PC-9 (cell line): ENCODE results near the gene AUTS2. TPM values are rescaled to one million over a fixed set of nuclear protein-coding genes. Genes with fewer than 3 reads are reported as not detected.

Experiments used
- BruUV-seq: library from RNA; stranded (reverse); fragments of 400-500 nt; replicated peaks from 2 replicates; lab custom pipeline; 2021; lab: Mats Ljungman, UMichigan
- CTCF ChIA-PET: fragments of 300-600 bp; sonication (Branson Sonifier 250); formaldehyde crosslinking; loops from one replicate; lab custom pipeline; 2022; ENCODE audit warnings: antibody characterized with exemption; lab: Charles Lee
- POLR2A ChIA-PET: fragments of 300-600 bp; sonication (Branson Sonifier 250); formaldehyde crosslinking; loops from one replicate; lab custom pipeline; 2022; ENCODE audit warnings: antibody characterized with exemption; ENCODE audit not compliant: unreplicated experiment; lab: Charles Lee
- DNase-seq, 2 experiments: peaks; one replicate each; pipeline versions ENCODE4 v3.0.0 to v3.0.0-alpha.2; 2015 to 2022; ENCODE audit warnings: mixed read lengths in 1 of 2
- H2AFZ ChIP-seq: fragments of 200-600 bp; sonication (generic); 2 replicates; pipeline ENCODE4 v1.8.1; 2017; ENCODE audit warnings: antibody characterized with exemption
- H3F3A ChIP-seq: fragments of 200-600 bp; sonication (generic); 2 replicates; pipeline ENCODE4 v1.8.1; 2017; ENCODE audit warnings: antibody characterized with exemption, mild to moderate bottlenecking, low read depth; ENCODE audit not compliant: insufficient read depth
- H3K27ac ChIP-seq: fragments of 200-600 bp; sonication (generic); 2 replicates; pipeline ENCODE4 v1.6.1; 2016; ENCODE audit warnings: mixed run types
- H3K27me3 ChIP-seq: fragments of 200-600 bp; sonication (generic); 2 replicates; pipeline ENCODE4 v1.6.1; 2016; ENCODE audit warnings: low read depth, mixed run types; ENCODE audit not compliant: insufficient read depth
- H3K36me3 ChIP-seq: fragments of 200-600 bp; sonication (generic); 2 replicates; pipeline ENCODE4 v1.6.1; 2016; ENCODE audit warnings: low read depth, mixed run types
- H3K4me1 ChIP-seq: fragments of 200-600 bp; sonication (generic); replicated peaks from 2 replicates; pipeline ENCODE4 v1.6.1; 2016; ENCODE audit warnings: mixed run types; ENCODE audit not compliant: insufficient read depth
- H3K4me2 ChIP-seq: fragments of 200-600 bp; sonication (generic); 2 replicates; pipeline ENCODE4 v1.6.1; 2017; ENCODE audit warnings: mixed run types
- H3K4me3 ChIP-seq: fragments of 200-600 bp; sonication (generic); 2 replicates; pipeline ENCODE4 v1.6.1; 2016; ENCODE audit warnings: mixed run types
- H3K79me2 ChIP-seq: fragments of 200-600 bp; sonication (generic); 2 replicates; pipeline ENCODE4 v1.6.1; 2017; ENCODE audit warnings: low read depth, mixed run types
- H3K9me2 ChIP-seq: fragments of 200-600 bp; sonication (generic); 2 replicates; pipeline ENCODE4 v1.8.1; 2017; ENCODE audit warnings: mild to moderate bottlenecking; ENCODE audit not compliant: insufficient read depth
- H3K9me3 ChIP-seq: fragments of 200-600 bp; sonication (generic); 2 replicates; pipeline ENCODE4 v1.8.1; 2016; ENCODE audit warnings: low read depth; ENCODE audit not compliant: insufficient read depth
- H4K20me1 ChIP-seq: fragments of 200-600 bp; sonication (generic); 2 replicates; pipeline ENCODE4 v1.8.1; 2017; ENCODE audit not compliant: insufficient read depth
- CTCF ChIP-seq: fragments of 200-600 bp; sonication (generic); conservative IDR thresholded peaks from 2 replicates; pipeline ENCODE4 v1.6.1; 2017; ENCODE audit warnings: mixed run types, antibody characterized with exemption, mild to moderate bottlenecking, moderate library complexity
- EZH2 ChIP-seq: fragments of 200-600 bp; sonication (generic); IDR thresholded peaks from 2 replicates; pipeline ENCODE4 v1.8.0; 2017; ENCODE audit warnings: antibody characterized with exemption, low read depth
- intact Hi-C: fragments of 100-400 bp; cut with micrococcal nuclease; formaldehyde crosslinking; loops from one replicate; pipeline ENCODE4 v1.10.0; 2022; ENCODE audit not compliant: unreplicated experiment
- total RNA-seq: library from RNA; stranded (reverse); gene quantifications from 2 replicates; pipeline ENCODE4 v1.2.3, GENCODE V29; 2021

AUTS2 gene
- total RNA-seq, 1 experiment from 2014 or later = not detected

- no peaks in the 10 kb centered on the region for H3K79me2 ChIP-seq
- no peaks in the 10 kb centered on the region for H4K20me1 ChIP-seq
- no peaks in the 10 kb centered on the region for H3K9me3 ChIP-seq
- H2AFZ ChIP-seq = no peak overlapping the region
- no peak for TF ChIP-seq EZH2
- no peak for TF ChIP-seq CTCF
- DNase-seq = no peak
- no peaks in the 10 kb centered on the region for H3K27me3 ChIP-seq
- H3K4me2 ChIP-seq = no peak overlapping the region
- no peaks in the 10 kb centered on the region for H3K9me2 ChIP-seq
- CTCF ChIA-PET = no interaction called here
- no peaks in the 10 kb centered on the region for H3K36me3 ChIP-seq
- no peaks in the 10 kb centered on the region for H3K4me1 ChIP-seq
- H3F3A ChIP-seq = no peaks in the 10 kb centered on the region
- no peak overlapping the region for H3K4me3 ChIP-seq
- intact Hi-C loops = no loop called here
- POLR2A ChIA-PET = no interaction called here
- BruUV-seq = no TSS peak
- no peak overlapping the region for H3K27ac ChIP-seq
Measured at GRCh38 chr7:69768986-69769595, 170.8 kb downstream of the AUTS2 start.

GRCh38 chr7:69769826-69770225, 171.6 kb downstream of the AUTS2 start:
- intact Hi-C loops = no loop called here
- no peaks in the 10 kb centered on the region for H3K79me2 ChIP-seq
- H2AFZ ChIP-seq = no peak overlapping the region
- no peaks in the 10 kb centered on the region for H3K9me3 ChIP-seq
- H3K4me1 ChIP-seq = no peaks in the 10 kb centered on the region
- ChIA-PET POLR2A (no interaction called here), CTCF (no interaction called here)
- no peaks in the 10 kb centered on the region for H3K9me2 ChIP-seq
- no peaks in the 10 kb centered on the region for H4K20me1 ChIP-seq
- no peak overlapping the region for H3K4me3 ChIP-seq
- no peaks in the 10 kb centered on the region for H3F3A ChIP-seq
- DNase-seq = no peak
- no peak overlapping the region for H3K27ac ChIP-seq
- H3K4me2 ChIP-seq = no peak overlapping the region
- H3K36me3 ChIP-seq = no peaks in the 10 kb centered on the region
- TF ChIP-seq EZH2 = no peak
- TF ChIP-seq CTCF = no peak
- no TSS peak for BruUV-seq
- no peaks in the 10 kb centered on the region for H3K27me3 ChIP-seq

GRCh38 chr7:69770613-69771012, 172.3 kb downstream of the AUTS2 start:
- no peak overlapping the region for H2AFZ ChIP-seq
- H3K9me3 ChIP-seq = no peaks in the 10 kb centered on the region
- TF ChIP-seq EZH2 (no peak), CTCF (no peak)
- CTCF ChIA-PET = no interaction called here
- no peaks in the 10 kb centered on the region for H3K9me2 ChIP-seq
- H4K20me1 ChIP-seq = no peaks in the 10 kb centered on the region
- H3K4me3 ChIP-seq = no peak overlapping the region
- H3K4me2 ChIP-seq = no peak overlapping the region
- H3K79me2 ChIP-seq = no peaks in the 10 kb centered on the region
- no peaks in the 10 kb centered on the region for H3K36me3 ChIP-seq
- H3F3A ChIP-seq = no peaks in the 10 kb centered on the region
- no peak for DNase-seq
- H3K27ac ChIP-seq = no peak overlapping the region
- POLR2A ChIA-PET = no interaction called here
- no peaks in the 10 kb centered on the region for H3K27me3 ChIP-seq
- intact Hi-C loops = no loop called here
- H3K4me1 ChIP-seq = no peaks in the 10 kb centered on the region
- BruUV-seq = no TSS peak
